Stimulated activated CD8-positive, alpha-beta memory T cell treated with anti-CD3 and anti-CD28 coated beads, Interleukin-7, amount 100 ng/mL, for 24 hours (primary cell): ENCODE data around the gene METTL25.

ENCODE experiments used
- DNase-seq: peaks from one replicate; pipeline ENCODE4 v3.0.0-alpha.2; 2020; ENCODE audit warnings: low read depth

Gene METTL25

GRCh38 chr12:82527165-82527780 lies 168.9 kb downstream of the METTL25 start:
- DNase-seq, result no peak
